D341Med (cell line): ENCODE data around the gene TTLL11.
"Not testable (repeated sequence)": the region's sequence is repeated elsewhere in the genome, so short reads cannot be mapped to it uniquely, and the experiment has no call there.

ENCODE experiments used
- DNase-seq: peaks from one replicate; pipeline ENCODE4 v3.0.0; 2012; ENCODE audit warnings: low spot score

TTLL11 gene

DNA sequence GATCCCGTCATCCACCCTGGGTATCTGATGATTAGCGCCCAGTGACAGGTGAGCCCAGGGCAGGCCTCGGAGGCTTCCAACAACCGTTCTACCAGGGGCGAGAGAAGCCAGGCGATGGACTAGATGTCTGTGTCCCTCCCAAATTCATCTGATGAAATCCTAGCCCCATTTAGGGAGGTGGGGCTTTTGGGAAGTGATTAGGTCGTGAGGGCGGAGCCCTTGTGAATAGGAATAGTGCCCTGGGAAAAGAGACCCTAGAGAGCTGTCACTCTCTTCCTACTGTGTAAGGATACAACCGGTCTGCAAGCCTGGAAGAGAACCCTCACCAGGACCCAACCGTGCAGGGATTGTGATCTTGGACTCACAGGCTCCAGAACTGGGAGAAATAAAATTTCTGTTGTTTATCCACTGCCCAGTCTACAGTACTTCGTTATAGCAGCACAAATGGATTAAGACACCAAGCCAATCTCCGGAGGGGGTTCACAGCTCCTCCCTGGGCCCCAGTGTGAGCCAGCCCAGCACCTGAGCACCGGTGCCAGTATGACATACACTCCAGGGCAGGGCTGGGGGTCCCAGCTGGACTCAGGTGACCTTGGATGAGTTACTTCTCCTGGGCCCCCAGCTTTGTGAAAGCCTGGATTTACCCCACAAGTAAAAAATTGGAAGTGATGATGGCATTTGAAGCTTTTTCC is 279.4 kb downstream of the TTLL11 start:
- no peak for DNase-seq

DNA sequence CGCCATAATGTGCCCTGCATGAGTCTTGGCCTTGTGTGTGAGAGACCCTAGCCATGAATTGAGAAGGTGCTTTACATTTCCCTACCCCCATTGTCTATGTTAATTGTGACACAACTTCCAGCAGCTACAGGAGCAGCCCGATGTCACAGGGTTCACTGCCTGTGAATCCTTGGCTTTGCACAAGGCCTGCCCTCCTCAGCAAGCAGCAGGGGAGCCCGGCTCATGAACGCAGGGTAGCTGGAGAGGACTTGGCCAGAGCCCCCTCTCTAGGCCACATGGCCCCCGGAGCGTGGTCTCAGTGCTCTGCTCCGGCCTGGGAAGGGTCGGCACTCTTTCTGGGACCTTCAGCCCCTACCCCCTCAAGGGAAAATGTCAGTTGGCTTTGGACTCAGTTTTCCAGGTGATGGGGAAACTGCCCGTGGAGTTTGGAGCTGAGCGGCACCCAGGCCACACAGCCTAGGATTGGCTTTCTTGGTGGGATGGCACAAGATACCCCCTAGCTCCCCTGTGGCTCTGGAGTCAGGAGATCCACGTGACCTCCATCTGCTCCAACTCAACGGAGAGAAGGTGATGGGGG is 280.9 kb downstream of the TTLL11 start:
- DNase-seq = no peak

DNA sequence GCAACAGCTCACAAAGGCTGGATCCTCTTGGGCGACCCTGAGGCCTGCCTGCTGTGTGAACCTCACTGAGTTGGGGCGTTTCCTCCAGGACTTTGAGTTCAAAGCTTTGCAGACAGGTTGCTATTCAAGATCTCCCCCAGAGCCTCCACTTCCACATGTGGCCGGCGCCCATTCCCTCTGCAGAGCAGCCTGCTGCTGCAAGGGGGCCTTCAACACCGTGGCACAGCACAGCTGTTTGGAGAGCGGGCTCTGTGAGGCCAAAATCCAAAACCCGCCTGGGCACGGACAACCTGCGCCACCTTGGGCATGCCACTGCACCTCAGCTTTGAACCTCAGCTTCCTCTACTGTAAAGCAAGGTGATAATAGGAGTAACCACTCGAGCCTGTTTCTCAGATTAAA is 281.4 kb downstream of the TTLL11 start:
- no peak for DNase-seq

DNA sequence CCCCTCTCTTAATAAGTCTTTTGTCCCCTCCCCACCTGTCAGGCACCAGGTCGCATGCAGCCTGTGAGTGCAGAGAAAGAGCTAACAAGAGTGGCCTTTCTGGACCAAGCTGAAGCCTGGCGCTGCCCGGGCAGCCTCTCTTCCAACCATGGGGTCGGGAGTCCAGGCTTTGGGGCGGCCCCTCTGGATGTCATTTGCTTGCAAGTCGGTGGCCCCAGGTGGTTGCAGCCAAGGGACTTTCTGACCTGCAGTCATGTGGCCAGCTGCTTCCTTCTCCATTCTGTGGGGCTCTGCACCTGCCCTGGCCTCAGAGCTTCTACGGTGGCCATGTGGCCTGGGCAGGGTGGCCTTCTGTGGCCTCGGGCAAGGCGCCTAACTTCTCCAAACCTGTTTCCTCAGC is 282.0 kb downstream of the TTLL11 start:
- DNase-seq = no peak

DNA sequence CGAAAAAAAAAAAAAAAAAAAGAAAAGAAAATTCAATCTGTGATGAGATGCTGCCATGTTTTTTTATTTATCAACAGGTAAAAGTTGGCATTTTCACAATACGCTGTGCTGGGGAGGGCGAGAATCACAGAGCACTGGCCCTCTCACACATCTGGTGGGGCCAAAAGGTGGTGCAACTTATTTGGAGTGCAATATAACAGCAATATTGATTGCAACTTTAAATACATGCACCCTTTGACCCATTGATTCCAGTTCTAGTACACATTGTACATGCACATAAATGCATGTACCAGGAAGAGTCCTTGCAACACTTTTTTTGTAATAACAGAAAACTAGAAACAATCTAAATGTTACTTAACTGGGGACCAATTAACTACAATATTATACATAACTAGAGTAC is 282.6 kb downstream of the TTLL11 start:
- DNase-seq = no peak

DNA sequence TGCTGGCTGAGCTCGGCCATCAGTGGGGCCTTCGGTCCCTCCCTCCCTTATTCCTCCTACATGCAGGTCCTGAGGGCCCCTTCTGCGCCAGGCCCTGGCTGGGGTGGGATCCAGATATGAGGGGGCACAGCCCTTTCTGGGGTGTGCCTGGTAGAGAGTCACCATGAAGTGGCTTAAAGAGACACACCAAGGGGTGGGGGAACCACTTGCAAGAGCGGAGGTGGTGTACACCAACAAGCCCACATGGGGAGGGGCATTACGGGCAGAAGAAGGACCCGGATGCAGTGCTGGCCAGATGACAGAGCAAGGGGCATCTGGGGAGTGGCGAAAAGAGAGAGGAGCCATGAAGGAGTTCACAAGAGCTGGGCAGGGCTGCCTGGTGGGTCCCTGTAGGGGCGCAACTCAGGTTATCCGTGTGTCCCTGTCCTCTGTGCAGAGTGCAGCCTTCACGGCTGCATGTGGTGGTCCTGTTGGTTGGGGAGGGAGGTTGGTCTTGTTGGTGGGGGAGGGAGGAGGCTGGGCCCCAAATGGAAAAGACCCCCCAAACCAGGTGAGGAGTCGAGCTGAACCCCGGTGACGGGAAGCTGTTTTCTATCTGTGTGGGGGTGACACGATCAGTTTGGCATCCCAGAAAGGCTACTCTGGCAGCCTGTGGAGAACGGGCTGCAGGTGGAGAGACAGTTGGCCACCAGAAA is 283.6 kb downstream of the TTLL11 start:
- no peak for DNase-seq

DNA sequence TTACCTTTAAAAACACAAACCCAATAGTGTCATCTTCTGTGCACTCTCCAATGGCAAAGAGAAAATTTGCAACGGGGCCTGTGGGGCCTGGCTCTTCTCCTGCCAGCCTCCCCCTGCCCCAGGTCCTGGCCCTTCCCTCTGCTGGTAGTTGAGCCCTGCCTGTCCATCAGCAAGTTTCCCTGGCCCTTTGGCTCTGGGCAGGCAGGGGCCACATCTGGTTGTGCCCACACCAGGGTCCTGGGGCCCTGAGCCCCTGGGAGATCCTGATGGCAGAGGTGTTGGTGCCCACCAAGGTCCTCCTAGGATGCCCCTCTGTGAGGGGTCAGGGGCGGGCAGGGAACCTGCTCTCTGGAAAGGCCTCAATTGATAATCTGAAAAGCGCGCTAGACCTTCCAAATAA is 284.3 kb downstream of the TTLL11 start:
- no peak for DNase-seq

DNA sequence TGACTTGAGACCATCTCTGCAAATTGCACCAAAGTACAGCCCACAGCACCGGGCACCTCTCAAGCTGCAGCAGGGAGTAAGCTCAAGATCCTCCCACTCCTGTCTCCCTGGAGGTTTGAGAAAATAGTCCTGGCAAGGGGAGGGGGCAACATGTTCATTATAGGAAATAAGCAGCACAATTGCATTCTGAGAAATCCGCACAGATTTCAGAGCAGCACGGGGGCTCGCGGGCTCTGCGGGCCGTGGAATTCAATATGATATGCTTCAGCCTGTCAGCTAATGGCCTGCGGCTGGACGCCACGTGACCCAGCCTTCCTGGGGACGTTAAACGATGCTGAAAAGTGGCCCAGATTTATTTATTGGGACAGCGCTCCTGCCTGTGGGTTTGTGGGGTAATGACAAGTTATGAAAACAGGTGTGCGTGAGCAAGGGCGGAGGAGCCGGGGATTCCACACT is 285.3 kb downstream of the TTLL11 start:
- no peak for DNase-seq

DNA sequence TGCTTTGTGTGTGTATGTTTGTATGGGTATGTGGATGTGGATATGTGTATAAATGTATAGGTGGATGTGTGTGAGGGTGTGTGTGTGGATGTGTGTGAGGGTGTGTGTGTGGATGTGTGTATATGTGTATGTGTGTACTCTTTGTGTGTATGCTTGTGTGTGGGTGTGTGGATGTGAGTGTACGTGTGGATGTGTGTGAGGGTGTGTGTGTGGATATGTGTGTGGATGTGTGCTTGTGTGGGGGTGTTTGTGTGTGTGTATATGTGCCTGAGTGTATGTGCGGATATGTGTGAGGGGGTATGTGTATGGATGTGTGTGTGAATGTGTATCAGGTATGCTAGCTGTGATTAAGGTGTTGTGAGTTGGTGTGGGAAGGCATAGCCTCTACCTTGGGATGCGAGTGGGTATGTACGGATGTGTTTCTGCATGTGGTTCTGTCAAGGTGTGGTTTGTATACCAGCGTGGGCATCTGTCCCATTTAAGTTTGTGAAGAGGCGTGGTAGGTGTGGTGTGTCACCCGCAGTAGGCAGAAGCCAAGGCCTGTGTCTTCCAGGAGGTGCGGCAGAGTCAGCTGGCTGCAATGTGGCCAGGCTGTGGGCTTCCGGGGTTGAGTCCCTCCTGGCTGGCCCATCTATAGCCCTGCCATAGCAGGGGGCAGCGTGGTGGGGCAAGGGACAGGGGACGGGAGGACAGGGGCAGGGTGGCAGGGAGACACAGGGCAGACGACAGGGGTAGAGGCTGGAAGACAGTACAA is 285.9 kb downstream of the TTLL11 start:
- no peak for DNase-seq

DNA sequence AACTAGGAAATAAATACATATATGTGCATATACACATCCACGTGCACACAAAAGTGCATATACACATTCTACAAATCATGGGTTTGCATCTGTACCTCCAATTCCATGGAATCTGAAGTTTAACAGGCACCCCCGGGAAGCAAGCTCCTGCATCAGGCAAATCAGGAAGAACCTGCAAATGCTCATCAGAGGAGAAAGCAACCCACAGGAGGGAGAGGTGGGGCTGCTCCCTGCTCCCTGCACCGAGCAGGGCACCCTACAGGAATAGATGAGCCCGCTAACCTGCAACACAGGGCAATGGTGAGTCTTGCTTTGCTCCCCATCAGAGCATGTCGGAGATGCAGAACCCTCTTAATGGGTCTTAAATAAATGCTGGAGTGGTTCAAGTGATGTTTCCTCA is 290.4 kb downstream of the TTLL11 start:
- DNase-seq = no peak

DNA sequence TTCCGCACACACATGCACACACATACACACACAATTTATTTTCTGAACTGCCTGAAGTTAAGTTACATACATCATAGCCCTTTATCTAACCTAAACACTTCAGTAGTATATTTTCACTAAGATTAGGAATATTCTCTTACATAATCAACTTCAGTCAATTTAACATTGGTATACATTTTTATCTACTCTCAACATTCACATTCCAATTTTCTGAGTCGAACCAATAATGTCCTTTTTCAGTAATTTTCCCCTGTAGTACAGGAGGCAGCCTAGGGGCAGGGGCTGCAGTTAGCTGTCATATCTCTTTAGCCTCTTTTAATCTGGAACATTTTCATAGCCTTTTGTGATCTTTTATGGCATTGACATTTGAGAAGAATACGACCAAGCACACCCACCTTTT is 291.5 kb downstream of the TTLL11 start:
- DNase-seq = no peak

DNA sequence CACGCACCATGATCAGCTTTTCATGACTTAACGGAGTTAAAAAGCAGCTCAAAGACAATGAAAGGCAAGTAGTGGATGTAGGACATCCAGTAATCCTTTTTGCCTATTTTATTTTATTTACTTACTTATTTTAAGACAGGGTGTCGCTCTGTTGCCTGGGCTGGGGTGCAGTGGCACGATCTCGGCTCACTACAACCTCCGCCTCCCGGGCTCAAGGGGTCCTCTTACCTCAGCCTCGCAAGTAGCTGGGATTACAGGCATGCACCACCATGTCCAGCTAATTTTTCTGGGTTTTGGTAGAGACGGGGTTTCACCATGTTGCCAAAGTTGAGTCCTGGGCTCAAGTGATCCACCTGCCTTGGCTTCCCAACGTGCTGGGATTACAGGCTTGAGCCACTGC is 292.7 kb downstream of the TTLL11 start:
- DNase-seq = no peak

DNA sequence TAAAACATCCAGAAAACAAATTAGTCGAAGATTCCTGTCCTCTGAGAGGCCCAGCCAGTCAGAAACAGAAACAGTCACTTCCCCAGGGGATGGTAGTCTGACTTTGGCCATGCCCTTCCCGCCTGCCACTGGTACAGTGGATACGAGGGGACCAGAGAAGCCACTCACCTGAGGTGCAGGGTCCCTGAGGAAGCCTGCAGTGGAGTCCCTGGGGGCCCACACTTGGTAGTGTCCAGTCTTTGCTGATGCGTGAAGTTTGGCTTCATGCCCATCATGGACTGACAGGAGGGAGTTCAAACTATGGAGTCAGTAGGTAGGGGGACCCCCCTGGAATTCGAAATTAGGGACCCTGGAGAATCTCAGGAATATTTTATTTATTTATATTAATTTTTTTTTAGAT is 294.2 kb downstream of the TTLL11 start:
- DNase-seq = no peak

DNA sequence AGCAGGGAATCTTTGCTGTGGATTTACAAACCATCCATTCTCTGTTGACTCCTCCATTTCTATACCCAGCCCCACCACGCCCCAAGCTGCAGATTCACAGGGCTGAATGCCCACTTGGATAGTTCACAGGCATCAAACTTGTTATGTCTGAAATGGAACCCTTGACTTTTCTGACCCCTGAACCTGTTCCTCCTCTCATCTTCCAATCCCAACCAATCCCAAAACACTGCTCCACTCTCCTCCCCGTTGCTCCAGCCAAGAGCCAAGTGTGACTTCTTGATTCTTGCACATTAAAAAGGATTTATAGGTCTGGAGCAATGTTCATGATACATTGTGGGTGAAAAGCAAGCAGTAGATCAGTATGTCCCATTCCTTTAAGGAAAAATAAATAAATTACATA is 296.0 kb downstream of the TTLL11 start:
- no peak for DNase-seq

DNA sequence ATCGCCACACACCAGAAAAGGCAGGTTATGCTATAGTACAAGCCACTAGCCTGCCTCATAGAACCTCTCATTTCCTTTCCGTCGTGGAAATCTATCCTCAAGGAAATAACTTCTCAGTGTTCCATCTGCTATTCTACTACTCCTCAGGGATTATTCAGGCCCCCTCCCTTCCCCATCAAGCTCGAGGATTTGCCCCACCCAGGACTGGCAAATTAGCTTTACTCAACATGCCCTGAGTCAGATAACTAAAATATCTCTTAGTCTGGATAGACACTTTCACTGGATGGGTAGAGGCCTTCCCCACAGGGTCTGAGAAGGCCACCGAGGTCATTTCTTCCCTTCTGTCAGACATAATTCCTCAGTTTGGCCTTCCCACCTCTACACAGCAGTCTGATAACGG is 298.8 kb downstream of the TTLL11 start:
- not testable (repeated sequence) for DNase-seq

DNA sequence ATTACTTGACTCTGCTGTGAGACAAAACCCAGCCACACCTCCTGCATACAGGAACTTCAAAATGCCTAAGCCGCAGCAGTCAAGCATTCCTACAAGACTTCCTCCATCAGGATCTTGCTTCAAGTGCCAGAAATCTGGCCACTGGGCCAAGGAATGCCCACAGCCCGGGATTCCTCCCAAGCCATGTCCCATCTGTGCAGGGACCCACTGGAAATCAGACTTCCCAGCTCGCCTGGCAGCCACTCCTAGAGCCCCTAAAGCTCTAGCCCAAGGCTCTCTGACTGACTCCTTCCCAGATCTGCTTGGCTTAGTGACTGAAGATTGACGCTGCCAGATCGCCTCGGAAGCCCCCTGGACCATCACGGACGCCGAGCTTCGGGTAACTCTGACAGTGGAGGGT is 300.6 kb downstream of the TTLL11 start:
- DNase-seq = not testable (repeated sequence)

DNA sequence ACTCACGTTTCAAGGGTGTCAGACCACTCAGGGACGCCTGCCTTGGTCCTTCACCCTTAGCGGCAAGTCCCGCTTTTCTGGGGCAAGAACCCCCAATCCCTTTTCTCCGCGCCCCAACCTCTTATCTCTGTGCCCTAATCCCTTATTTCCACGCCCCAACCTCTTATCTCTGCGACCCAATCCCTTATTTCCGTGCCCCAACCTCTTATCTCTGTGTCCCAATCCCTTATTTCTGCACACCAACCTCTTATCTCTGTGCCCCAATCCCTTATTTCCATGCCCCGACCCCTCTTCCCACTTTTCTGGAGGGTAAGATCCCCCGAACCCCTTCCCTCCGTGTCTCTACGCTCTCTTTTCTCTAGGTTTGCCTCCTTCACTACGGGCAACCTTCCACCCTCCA is 302.3 kb downstream of the TTLL11 start:
- no peak for DNase-seq

DNA sequence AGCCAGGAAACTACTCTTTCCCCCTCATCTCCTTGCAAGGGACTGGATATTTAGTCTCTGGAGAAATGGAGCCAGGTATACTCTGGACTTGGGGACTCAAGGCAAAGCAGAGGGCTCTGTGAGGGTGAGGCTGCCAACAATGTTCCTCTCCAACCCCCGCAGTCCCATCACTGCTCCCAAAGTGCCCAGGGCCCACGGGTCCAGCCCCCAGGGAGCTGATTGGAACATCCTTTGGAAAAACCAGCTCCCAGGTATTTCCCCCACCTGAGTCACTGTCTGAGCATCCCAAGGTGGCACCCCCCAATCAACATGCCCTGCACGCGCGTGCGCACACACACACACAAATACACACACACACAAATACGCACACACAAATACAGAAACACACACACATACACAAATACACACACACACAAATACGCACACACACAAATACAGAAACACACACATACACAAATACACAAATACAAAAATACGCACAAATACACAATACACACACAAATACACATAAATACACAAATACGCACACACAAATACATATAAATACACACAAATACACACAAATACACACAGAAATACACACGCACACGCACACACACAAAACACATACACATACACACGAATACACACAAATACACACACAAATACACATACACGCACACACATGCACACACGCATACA is 304.3 kb downstream of the TTLL11 start:
- no peak for DNase-seq

DNA sequence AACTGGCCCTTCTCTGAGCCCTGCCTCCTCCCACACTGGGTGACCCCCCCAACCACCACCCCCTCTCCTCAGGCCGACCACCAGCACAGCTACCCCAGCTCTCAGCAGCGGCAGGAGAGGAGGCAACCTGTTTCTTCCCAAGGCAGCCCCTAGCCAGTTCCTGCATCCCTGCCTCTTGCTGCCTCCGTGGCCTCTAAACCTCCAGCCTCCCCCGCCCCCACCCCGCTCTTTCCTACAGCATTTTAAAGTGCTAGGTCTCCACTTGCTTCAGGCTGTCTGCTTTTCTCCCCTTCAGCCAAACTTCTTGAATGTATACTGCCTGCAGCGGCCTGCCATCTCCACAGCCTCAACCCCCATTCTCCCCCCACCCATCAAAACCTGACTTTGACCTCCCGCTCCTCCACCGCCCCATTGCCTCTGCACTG is 306.1 kb downstream of the TTLL11 start:
- DNase-seq = no peak

DNA sequence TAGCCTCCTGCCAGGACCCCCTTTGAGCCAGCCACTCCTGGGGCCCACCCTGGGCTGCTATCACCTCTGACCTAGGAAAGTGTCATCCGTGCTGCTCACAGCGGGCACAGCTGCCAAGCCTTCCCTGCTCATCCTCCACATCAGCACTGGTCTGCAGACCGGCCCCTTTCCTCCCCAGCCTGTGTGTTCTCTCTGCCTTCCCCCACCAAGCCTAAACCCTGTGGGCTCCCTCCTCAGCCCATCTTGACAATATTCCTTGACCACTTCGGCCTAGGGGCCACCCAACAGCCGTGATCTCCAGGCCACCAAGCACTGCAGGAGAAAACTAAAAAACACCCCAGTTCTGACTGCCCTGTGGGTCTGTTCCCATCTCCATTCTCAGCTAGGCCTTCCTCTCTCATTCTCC is 306.6 kb downstream of the TTLL11 start:
- DNase-seq = no peak

DNA sequence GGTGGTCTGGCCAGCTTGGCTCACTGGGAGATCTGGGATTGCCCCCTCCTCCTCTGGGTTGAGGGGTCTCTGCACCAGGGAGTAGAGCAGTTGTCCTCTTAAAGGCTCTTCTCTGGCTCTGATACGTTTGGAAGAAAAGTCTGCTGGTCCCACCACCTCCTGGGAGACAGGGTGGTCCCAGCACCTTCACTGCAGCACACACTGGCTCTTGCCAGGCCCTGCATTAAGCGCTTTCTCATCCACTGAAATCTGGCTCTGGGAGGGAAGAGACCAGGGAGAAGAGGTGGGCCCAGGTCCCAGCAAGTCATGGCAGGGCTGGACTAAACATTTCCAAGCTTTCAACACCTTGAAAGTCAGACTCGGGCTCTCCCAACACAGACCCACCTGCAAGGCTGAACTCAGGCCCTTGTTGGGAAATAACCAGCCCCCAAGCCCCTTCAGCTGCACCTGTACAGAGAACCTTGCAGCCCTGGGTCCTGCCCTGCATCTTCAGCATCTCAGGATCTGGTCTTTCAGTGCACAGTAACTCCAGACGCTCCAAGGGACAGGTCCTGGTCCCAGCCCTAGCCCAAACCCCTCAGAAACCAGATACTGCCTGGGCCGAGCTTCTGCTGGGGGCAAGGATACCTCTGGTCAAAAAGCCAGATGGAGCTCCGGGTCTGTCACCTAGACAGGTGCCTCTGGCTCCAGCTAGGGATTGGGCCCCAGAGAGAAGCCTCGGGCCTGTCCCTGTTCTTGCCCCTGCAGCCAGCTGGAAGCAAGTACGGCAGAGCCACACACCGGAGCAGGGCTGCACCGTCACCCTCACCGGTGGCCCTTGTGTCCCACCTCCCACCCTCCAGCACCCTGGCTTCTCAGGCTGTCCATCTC is 307.2 kb downstream of the TTLL11 start:
- no peak for DNase-seq
